NCI-H2171 treated with DMSO at 0.1 percent for 48 hours (cell line): ENCODE data around the gene BRF1.
A peak's percentile ranks its signal among the peaks of the same experiment; 100 is the strongest.
"Not testable (repeated sequence)": the region's sequence is repeated elsewhere in the genome, so short reads cannot be mapped to it uniquely, and the experiment has no call there.

Experiments used
- DNase-seq: peaks from one replicate; lab custom pipeline; 2025; lab: John Stamatoyannopoulos, UW

BRF1 gene

DNA sequence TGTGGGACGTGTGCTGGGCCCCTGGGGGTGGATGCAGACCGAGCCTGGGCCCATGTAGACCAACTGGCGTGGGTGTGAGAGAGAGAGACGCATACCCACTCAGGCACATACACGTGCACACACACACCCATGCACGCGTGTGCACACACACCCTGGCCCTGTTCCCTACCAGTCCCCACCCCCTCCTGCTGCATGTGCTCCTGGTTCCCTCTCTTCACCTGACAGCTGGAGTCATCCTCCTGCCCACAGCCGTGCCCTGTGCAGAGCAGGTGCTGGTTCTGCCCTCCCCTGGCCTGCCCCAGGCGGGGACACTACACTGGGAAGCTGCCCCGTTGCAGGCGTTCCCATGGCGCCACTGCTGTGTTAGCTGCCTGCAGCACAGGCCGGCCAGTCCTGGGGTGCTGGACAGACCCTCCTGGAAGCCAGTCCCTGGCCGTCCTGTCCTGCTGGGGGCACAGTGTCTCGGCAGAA lies 32.3 kb upstream of the BRF1 start:
- DNase-seq: peak; percentile 37

DNA sequence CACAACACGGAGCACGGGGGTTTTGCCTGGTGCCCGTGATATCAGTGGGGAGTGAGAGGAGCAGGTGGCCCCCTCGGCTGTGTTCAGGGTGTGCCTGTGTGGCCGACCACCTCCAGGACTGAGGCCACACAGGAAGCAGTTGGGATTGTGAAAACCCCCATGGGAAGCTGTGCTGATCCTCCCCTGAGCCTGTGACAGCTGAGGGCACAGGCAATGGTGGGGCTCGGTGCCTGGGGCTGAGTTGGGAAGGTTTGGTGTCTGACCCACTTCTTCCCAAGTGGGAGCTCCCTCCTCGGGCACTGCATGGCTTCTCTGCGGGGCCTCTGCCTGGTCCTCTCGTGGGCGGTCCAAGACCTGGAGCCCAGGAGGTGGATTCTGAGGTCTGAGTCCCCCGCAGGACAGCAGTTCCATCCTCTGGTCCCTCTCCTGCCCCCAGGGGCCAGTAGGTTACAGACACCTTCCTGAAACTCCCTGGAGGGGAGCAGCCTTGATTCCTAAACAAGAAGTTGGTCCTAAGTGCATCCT lies 31.6 kb upstream of the BRF1 start:
- no peak for DNase-seq

DNA sequence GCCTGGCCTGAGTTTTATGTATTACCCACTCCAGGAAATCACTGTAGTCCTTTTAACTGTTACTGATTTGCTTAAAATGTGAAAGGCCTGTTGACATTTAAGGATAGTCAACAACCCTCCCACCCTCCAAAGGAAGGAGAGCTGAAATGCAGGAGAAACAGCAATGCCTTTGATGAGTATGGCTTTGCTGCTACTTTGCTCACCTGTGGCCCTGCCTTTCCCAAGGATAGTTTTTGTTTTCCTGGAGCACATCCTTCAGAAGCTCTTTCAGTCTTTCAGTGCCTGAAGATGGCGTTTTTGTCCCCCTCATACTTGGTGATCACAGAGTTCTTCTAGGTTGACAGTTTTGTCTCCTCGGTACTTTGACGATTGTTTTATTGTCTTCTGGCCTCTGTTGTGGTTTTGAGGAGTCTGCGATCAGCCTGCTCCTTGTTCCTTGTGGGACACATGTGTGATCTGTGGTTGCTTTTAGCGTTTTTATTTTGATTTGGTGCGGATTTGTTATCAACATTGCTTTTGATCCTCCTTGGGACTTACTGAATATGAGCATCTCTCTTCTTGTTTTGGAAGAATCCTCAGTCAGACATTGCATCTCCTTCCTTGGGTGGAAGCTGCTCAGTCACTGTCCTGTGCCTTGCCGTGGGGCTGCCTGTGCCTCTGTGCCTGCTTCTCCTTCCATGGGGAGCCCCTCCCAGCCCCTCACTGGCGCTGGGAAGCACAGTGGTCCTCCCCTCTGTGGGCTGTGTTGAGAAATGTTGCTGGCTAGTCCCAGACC lies 31.0 kb upstream of the BRF1 start:
- no peak for DNase-seq

DNA sequence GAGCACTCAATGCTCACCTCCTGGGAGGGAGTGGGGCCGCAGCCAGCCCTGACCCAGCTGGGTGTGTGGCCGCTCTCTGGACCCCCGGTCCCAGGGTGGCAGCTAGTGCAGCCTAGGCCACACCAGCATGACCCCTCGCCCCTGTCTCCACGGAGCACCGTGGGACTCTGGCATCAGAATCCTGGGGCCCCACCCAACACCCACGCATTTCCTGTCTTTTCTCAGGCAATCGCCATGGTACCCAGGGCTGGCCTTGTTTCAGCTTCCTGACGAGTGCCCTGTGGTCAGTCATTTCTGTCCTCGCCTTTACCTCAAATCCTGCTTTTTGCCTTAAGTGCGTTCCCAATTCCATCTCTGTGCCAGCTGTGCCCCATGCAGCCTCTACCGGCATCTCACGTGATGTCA lies 29.7 kb upstream of the BRF1 start:
- no peak for DNase-seq

DNA sequence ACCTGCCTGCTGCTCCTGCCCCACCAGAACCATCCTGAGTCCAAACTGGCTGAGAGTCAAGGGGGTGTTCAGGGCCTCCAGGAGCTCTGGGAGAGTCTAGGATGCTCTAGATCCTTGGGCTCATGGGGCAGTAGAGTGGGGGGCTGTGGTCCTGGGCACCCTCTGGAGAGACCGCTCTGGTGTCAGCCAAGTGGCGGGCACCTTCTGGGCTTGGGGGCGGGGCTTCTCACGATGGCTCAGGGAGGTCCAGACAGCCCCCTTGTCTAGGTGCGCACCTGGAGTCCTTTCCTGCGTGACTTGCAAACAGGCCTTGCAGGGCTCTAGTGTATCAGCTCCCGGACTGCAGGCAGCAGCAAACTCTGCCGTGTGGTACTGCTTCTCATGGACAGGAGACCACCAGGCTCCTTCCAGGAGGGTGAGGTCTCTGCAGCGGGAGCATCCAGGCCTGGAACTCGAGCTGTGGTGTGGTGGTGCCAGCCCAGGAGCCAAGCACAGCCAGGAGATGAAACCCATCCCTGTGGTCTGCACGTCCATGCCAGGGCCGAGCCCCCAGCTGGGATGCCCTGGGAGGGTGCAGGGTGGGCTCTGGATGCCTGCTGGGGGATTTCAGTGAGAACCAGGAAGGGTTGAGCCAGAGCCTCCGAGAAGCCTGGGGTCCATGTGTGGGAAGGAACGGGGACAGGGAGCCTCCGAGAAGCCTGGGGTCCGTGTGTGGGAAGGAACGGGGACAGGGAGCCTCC lies 28.8 kb upstream of the BRF1 start:
- DNase-seq: no peak

DNA sequence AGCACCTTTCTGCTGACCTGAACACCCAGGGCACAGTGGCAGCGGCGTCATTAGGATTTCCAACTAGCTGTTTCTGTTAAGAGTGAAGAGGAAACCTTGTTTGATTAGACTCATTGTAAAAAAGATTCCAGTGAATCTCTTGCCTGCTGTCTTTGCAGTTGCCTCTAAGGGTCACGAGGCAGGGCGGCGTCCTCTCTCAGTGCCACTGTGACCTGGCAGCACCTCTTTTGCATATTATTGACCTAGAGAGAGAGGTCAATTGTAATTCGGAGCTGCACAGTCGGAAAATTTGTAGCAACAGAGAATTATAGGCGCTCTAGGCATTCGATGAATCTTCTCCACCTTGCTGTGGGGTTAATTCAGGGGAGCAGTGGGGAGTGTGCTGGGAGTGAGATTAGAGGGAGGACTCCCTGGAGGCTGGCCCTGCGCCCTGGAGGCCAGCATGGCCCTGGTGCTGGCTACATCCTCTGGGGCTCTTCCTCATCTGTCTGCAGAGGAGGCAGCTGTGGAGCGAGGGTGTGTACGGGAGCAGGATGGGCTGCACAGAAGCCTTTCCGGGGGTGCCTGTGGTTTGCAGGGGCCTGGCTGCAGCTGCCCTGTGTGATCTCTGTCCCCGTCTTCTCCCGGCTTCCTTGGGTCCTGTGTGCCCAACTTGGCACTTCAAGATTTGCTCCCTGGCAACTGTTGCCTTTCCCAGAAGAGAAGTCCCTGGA lies 28.0 kb upstream of the BRF1 start:
- DNase-seq: no peak

DNA sequence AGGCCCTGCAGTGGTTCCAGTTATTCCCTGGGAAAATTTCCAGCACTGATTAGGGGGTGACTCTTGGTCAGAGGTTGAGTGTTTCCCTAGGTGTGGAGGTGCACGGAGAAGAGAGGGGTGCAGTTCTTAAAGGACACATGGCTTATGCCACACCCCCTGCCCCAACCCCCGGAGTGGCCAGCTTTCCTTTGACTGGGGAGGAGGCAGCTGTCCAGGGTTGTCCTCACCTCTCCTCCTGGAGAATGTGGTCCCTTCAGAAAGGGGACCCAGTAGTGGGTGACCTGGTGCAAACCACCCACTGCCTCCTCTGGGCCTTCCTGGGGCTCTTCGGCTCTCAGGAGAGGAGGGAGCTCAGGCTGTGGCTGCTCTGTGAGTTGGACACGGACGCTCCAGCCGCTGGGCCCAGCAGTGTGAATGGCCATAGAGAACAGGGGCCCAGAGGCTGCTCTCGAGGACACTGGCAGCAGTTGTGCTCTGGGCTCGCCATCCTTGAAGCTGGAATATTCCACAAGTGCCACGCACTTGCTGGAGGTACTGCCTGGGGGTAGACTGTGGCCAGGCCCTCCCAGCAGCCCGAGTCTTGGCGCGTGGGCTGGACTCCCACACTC lies 27.4 kb upstream of the BRF1 start:
- DNase-seq: no peak

DNA sequence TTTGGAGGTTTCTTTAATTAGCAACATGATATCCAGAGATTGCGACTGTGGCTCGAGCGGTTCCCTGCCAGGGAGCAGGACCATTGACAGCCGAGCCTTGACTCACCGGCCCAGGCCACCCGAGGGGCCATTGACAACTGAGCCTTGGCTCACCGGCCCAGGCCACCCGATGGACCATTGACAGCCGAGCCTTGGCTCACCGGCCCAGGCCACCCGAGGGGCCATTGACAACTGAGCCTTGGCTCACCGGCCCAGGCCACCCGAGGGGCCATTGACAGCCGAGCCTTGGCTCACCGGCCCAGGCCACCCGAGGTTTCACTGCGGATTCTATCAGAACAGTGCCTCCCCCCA lies 26.9 kb upstream of the BRF1 start:
- DNase-seq: not testable (repeated sequence)

DNA sequence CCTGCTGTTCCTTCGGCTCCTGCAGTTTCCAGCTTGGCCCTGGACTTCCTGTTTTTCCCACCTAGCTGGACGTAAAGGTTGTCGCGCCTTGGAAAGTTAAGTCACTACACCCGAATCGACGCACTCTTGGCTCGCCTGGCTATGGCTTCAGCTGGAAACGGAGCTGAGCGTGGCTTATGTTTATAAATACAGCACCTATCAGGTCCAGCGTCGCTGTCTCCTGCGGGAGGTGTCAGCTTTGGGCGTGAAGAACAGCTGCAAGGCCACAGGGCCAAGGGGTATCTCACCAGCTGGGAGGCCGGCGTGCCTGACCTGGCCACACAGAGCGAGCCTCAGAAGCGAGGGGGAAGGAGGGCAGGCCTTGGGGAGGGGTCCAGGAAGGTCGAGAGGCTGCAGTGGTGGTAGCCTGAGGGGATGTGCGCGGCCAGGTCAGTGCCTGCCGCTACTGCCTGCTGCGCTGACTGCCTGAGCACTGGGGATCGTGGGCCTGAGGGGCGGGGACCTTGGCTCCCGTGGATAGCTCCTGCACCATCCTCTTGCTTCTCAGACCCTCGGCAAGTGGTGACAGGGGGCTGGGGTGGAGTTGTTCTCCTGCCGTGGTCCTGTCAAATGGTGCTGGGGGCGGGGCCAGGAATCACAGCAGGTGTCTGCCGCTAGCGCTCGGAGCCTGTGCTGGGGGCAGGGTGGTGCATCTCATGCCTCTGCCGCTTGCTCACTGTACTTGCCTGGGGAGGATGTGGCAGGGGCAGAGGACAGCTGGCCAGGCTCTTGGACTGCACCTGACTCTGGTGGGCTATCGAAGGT lies 26.3 kb upstream of the BRF1 start:
- DNase-seq: no peak

DNA sequence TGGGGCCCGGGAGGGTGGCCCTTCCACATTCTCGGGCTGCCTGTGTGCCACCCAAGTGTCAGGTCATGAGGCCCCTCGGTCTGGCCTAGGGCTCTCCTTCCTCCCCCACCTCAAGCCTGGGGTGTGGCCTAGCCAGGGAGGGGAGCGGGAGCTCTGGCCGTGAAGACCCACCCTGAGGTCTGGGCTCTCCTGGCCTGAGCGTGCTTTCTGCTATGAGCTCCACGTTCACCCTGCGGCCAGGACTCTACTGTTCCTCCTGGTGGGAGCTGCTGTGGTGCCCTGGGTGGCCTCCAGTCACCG lies 25.7 kb upstream of the BRF1 start:
- no peak for DNase-seq

DNA sequence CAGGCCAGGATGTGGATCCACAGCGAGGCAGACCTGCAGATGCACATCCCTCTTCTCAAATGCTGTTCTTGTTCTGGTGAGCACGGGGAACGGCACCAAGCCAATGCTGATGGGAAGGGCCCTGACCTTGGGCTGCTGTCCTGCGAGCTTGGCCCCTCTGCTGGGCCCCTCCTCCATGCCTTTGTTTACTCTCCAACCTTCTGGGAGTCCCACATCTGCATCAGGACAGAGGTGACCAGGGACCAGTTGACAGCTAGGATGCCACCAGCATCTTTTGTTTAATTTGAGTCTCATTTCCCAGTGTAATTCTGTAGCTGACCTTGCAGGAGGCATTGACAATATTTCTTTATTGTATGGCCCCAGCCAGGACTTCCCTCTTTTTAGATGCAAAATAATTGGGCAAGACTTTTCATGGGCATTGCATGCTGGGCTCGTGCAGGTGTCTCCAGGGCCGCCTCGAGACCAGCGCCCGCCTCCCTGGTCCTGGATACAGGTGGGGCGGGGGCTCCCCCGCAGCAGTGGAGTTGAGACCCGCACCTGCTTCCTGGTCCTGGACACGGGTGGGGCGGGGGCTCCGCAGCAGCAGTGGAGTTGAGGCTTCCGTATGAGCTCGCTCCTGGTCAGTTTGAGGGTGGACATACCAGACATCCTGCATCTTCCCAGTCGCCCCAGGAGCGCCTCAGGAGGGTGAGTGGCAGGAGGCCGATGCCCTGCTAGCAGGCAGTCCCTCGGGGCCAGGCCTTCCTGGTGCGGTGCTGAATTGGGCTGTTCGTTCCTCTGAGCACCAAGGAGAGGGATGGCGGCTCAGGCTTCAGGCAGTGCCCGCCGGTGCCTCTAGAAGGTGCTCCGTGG lies 25.1 kb upstream of the BRF1 start:
- DNase-seq: no peak

DNA sequence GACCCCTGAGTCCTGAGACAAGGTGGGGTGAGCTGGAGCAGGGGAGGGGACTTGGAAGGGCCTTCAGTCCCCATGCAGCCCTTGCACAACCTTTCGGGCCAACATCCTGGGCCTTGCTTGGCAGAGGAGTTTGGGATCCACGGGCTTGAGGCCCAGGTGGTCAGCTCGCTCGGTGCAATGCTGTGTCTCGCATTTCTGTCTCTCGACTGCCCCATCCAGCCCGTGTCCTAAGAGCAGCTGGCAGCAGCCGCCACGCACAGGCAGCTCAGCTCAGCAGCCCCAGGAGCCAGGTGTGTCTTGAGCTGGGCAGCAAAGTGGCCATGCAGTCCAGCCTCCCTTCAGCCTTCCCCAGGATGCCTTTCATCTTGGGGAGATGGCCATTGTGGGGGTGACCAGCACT lies 24.5 kb upstream of the BRF1 start:
- DNase-seq: no peak

DNA sequence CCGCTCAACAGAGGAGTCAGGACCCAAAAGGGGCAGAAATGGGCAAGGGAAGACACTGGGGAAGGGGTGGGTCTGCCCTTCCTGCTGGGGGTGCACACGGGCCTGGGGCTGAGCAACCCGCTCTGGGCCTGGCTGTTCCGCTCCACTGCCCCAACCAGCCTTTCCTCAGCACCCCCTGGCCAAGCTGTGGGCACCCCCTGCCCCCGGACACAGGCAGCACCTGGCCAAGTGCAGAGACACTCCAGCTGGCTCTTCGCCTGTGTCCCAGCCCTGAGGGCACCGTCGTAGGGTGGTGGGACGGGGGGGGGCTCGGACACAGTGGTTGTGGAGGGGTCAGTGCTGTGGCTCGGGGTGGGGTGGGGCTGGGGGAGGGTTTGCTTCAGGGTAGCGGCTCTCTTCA lies 24.1 kb upstream of the BRF1 start:
- no peak for DNase-seq

DNA sequence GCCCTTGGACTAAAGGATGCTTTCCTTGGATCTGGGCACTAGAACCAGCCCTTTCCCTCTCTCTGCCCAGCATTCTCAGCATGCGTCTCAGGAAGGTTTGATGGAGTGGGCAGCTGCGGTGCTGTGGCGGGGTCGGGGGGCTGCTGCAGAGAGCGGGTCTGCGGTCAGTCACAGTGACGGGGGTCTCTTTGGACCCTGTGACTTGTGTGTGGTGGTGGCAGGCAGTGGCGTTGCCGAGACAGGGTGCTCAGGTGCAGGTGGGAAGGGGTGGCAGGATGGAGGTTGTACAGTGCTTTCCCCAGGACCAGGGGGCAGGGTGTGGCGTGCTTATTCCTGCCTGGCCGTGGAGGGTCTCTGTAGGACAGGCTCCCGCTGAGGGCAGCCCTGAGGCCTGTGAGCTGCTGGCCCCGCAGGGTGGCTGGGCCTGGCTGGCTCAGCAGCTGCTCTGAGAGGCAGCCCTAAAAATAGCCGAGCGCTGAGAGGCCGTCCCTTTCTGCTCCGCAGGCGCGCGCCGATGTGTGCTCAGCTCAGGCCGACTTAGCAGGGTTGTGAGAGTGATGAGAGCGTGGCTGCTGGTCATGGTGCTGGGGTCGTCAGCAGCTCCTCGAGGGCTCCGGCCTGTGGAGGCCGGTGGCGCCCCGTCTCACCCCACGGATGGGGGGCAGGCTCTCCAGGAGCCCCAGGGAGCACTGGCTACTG lies 23.4 kb upstream of the BRF1 start:
- DNase-seq: no peak

DNA sequence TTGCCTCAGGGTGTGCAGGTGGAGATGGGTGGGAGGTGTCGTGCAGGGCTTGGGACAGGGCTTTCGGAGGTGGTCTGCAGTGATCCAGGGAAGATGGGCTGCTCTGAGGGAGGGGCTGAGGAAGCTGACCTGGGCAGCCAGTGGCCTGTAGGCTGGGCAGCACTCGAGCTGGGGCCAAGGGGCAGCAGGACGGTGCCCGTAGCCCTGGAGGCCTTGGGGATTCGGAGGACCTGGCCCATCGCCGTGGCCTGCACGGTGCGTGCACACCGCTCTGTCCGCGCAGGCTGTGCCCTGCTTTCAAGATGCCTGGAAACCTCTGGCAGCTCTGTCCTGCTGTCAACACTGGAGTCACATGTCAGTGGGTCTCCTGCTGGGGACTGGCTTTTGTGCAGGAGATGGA lies 22.9 kb upstream of the BRF1 start:
- DNase-seq: no peak

DNA sequence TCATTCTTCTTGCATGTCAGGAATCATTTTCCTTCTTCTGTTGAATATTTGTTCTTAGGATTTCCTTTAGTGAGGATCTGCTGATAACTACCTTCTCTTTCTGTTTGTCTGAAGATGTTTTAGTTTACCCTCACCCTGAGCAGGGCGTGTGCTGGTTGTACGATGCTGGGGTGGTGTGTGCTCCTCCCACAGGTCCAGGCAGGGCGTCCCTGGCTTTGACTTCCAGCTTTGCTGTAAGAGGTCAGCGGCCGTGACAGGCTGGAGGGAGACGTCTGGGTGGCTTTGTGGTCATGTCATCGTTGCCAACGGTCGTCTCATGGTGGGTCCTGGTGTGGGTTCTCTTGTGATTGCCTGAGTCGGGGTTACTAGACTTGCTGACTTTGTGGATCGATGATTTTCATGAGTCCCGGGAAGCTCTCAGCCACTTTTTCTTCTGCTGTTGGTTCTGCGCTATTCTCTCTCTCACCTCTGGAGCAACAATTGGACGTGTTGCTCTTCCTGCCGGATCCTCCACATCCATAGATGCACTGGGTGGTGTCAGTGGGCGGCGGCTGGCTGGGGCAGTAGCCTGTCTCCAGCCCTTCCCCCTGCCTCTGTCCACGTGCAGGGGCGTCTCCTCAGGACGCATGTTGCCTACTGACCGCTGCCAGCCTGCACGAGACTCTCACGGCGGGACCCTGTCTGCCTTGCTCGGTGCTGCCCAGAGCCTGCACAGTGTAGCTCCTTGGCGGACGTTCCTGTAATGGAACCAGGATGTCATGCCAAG lies 22.2 kb upstream of the BRF1 start:
- no peak for DNase-seq

DNA sequence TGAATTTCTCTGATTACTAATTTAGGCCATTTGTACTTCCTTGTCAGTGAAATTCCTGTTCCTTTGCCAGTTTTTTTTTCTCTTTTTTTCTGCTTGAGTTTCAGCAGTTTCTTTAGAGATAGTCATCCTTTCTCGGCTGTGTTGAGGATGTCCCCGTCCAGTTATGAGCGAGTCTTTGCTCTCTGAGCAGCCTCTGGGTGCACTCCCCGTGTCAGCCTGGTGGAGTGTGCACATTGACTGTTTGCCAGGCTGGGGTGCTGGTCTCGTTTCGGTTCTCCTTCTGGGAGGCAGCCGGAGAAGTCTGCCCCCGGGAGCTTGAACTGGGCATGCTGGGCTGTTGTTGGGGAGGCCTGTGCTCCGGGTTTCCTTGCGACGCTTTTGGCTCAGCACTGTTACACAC lies 16.7 kb upstream of the BRF1 start:
- DNase-seq: no peak

DNA sequence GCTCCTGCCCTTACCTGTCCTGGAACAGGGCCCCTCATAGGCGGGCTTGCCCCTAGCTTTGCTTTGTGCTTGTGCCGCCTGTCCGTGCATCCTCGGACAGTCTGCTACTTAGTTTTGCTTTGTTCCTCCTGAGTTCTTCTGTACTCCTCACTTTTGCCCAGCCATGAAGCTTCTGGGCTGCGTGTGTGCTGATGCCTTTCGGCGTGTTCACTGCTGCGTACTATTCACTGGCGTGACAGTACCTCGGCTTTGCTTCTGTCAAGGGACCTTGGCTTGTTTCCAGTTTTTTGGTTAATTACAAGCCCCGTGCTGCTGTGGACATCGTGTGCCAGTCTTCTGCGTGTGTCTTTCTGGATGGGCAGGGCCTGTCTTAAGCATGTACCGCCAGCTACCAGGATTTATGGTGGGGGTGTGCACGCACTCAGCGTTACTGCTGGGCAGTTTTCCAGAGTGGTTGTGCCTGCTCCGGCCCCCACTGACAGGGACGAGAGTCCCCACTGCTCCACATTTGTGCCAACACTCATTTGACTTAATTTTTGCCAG lies 16.2 kb upstream of the BRF1 start:
- DNase-seq: no peak

DNA sequence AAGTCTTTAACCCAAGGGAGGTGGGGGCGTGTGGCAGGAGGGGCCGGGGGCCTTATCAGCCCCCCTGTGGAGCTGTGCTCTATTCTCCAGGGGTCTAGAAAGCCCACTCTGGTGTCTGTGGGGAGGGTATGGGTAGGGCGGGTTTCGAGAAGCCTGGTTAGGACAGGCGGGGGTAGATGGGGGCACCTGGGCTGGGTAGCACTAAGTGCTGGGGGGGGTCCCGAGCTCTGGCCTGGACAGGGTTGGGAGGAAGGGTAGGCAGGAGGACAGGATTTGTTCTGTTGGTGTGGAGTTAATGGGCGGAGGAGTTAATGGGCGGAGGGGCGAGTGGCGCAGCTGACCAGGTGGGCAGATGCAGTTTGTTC lies 15.8 kb upstream of the BRF1 start:
- no peak for DNase-seq
